GM06990 (cell line): ENCODE results near the gene NRBP1.

Experiments used
- DNase-seq: peaks from one replicate; pipeline ENCODE4 v3.0.0-alpha.2; 2011; ENCODE audit not compliant: insufficient read length; ENCODE audit errors: extremely low read depth
- H3K27me3 ChIP-seq: replicated peaks from 2 replicates; pipeline ENCODE4 v1.6.0; 2011; ENCODE audit warnings: low read length; ENCODE audit not compliant: control insufficient read depth, insufficient read depth
- H3K36me3 ChIP-seq: 2 replicates; pipeline ENCODE4 v1.5.1; 2011; ENCODE audit warnings: low read length; ENCODE audit not compliant: control insufficient read depth, insufficient read depth
- H3K4me3 ChIP-seq: replicated peaks from 2 replicates; pipeline ENCODE4 v1.5.1; 2011; ENCODE audit warnings: low read depth, mild to moderate bottlenecking, control low read depth, low read length
- TF ChIP-seq, protein P1 (sequence below): IDR thresholded peaks from 2 replicates; pipeline ENCODE4 v1.5.1; 2011; ENCODE audit warnings: low read length, control low read depth, mild to moderate bottlenecking, inconsistent platforms; ENCODE audit not compliant: insufficient read depth, poor library complexity, severe bottlenecking

The NRBP1 gene

DNA sequence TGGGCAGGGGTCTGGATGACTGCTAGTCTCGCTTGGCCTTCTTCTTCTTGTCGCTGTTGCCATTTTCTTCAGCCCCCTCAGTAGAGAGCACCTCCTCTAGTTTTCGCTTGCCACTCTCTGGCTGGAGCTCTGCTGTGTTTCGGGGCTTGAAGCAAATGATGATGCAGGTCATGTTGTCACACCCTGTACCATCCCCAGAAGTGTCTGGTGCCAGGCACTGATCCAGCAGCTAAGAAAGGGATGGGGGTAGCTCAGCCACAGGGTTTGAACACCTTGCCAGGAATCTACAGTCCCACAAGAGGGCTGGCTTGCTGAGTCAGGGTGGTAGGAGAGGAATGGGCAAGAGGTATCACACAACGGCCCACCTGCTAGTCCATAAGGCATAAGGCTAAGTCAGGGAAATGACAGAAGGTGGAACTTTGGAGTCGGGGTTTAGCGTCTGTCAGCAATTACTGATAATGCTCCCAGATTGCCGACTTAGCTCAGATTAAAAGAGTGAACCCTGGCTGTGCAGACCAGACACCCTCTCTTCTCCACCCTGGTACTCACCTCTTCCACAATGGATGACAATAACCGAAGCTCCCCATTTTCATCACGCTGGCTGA, 46.8 kb upstream of the NRBP1 start:
- no peak for DNase-seq
- TF ChIP-seq, protein P1, sequence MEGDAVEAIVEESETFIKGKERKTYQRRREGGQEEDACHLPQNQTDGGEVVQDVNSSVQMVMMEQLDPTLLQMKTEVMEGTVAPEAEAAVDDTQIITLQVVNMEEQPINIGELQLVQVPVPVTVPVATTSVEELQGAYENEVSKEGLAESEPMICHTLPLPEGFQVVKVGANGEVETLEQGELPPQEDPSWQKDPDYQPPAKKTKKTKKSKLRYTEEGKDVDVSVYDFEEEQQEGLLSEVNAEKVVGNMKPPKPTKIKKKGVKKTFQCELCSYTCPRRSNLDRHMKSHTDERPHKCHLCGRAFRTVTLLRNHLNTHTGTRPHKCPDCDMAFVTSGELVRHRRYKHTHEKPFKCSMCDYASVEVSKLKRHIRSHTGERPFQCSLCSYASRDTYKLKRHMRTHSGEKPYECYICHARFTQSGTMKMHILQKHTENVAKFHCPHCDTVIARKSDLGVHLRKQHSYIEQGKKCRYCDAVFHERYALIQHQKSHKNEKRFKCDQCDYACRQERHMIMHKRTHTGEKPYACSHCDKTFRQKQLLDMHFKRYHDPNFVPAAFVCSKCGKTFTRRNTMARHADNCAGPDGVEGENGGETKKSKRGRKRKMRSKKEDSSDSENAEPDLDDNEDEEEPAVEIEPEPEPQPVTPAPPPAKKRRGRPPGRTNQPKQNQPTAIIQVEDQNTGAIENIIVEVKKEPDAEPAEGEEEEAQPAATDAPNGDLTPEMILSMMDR = no peak
- Histone ChIP-seq H3K4me3 (no peak overlapping the region), H3K36me3 (peaks cover 35% of the 10 kb centered on the region), H3K27me3 (no peaks in the 10 kb centered on the region)

DNA sequence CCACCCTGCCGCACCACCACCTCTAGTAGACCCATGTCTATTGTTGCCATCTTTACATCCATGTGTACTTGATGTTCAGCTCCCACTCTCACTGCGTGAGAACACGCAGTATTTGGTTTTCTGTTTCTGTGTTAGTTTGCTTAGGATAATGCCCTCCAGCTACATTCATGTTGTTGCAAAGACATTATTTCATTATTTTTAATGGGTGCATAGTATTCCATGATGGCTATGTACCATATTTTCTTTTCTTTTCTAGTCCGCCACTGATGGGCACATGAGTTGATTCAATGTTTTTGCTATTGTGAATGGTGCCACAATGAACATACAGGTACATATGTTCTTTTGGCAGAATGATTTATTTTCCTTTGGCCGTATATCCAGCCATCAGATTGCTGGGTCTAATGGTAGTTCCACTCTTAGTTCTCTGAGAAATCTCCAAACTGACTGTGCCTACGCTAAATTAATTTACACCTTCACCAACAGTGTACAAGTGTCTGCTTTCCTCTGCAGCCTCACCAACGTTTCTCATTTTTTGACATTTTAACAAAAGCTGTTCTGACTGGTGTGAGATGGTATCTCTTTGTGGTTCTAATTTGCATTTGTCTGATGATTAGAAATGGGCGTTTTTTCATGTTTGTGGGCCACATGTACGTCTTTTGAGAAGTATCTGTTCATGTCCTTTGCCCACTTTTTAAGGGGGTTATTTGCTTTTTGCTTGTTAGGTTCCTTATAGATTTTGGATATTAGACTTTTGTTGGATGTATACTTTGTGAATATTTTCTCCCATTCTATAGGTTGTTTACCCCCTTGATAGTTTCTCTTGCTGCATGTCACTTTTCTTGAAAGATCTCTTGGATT, 37.4 kb upstream of the NRBP1 start:
- H3K36me3 ChIP-seq = peaks cover 7% of the 10 kb centered on the region
- H3K27me3 ChIP-seq = no peaks in the 10 kb centered on the region
- TF ChIP-seq, protein P1 = no peak
- no peak overlapping the region for H3K4me3 ChIP-seq
- no peak for DNase-seq

DNA sequence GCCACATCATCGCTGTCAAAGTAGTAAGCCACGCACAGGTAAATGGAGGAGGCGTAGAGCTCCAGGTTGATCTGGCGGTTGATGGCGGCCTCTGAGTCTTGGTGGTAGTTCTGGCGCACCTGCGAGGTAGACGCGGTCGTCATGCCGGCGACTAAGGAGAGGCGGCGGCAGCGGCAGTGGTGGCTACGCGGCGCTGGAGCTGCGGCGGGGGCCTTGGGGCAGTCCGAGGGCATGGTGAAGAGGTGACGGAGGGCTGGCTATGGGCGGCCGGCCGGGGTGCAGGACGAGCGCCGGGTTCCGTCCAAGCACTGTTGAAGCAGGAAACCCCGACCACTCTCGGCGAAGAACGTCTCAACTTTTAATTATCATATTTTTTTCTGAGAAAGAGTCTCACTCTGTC, 35.2 kb upstream of the NRBP1 start:
- no peak for DNase-seq
- H3K4me3 ChIP-seq = no peak overlapping the region
- peaks cover 7% of the 10 kb centered on the region for H3K36me3 ChIP-seq
- H3K27me3 ChIP-seq = no peaks in the 10 kb centered on the region
- TF ChIP-seq, protein P1 = no peak

DNA sequence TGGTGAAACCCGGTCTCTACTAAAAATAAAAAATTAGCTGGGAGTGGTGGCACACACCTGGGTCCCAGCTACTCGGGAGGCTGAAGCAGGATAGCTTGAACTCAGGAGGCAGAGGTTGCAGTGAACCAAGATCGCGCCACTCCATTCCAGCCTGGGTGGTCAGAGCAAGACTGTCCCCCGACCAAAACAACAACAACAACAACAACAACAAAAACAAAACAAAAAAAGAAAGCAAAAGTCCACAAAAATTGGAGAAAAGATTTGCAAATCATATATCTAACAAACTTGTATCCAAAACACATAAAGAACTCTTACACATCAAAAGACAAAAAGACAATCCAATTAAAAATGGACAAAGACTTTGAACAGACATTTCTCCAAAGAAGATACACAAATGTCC, 29.5 kb upstream of the NRBP1 start:
- no peaks in the 10 kb centered on the region for H3K27me3 ChIP-seq
- H3K36me3 ChIP-seq = no peaks in the 10 kb centered on the region
- DNase-seq = no peak
- TF ChIP-seq, protein P1 = no peak
- no peak overlapping the region for H3K4me3 ChIP-seq

DNA sequence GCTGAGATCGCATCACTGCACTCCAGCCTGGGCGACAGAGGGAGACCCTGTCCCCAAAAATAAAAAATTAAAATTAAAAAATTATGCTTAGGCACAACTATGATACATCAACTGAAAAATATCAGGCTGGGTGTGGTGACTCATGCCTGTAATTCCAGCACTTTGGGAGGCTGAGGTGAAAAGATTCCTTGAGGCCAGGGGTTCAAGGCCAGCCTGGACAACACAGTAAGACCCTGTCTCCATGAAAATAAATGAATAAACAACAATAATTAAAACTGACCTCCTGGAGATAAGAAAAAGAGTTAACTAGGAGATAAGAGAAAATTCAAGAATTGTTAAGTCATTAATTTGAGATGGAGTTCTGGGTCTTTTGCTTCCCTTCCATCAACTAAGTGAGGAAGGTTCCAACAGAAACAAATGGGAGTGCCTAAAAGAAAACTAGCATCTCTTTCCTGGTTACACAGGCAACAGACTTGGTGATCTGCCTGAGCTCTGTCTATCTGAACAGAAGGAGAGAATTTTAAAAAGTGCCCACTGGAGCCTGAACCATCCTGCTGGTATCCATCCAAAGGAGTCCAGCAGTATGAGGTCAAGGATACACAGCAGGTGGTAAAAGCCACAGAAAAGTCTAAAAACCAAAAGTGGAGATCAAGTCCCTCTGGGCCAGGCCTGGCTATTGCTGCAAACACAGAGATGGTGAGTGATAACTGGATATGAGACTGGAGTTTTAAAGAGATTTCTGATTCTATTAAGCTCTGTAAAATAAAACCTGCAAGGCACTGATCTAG, 27.9 kb upstream of the NRBP1 start:
- Histone ChIP-seq H3K36me3 (no peaks in the 10 kb centered on the region; the same call in 1 of the 2 replicates), H3K4me3 (no peak overlapping the region), H3K27me3 (no peaks in the 10 kb centered on the region)
- no peak for DNase-seq
- TF ChIP-seq, protein P1 = no peak
